Natural killer cell treated with Interleukin-12 subunit alpha and Interleukin-12 subunit beta and Interleukin-15 and Interleukin-18, amount 100 ng/mL, for 72 hours (primary cell): ENCODE results near the gene KCNJ8. TPM values are rescaled to one million over a fixed set of nuclear protein-coding genes. Genes with fewer than 3 reads are reported as not detected.
"Not testable (repeated sequence)": the region's sequence is repeated elsewhere in the genome, so short reads cannot be mapped to it uniquely, and the experiment has no call there.

Source experiments
- ATAC-seq, 2 donors: fragments of 150-1000 bp; cut with Tn5 transposase in 1 of 2; sonication (Bioruptor Pico), chemical (Tn5 transposase) in 1 of 2; 2 replicates each; pipeline ENCODE4 v1.10.0; 2021
- DNase-seq: peaks from one replicate; pipeline ENCODE4 v3.0.0; 2022; ENCODE audit warnings: low spot score
- H3K27ac Mint-ChIP-seq, 2 donors: 1 replicate in 1 of 2; 2 replicates in 1 of 2; pipeline ENCODE4 v1.8.0; 2022; ENCODE audit warnings: mixed read lengths in 2 of 2, mild to moderate bottlenecking in 1 of 2, moderate library complexity in 1 of 2
- H3K27me3 Mint-ChIP-seq, 2 donors: 1 replicate in 1 of 2; 2 replicates in 1 of 2; pipeline ENCODE4 v1.8.0; 2022; ENCODE audit warnings: mixed read lengths in 2 of 2
- H3K36me3 Mint-ChIP-seq: one replicate; pipeline ENCODE4 v1.8.0; 2022; ENCODE audit warnings: mixed read lengths
- H3K4me1 Mint-ChIP-seq, 2 donors: 1 replicate in 1 of 2; 2 replicates in 1 of 2; pipeline ENCODE4 v1.8.0; 2022; ENCODE audit warnings: low read depth in 2 of 2, mixed read lengths in 2 of 2, mild to moderate bottlenecking in 1 of 2
- H3K4me3 Mint-ChIP-seq: one replicate; pipeline ENCODE4 v1.8.0; 2022; ENCODE audit warnings: mixed read lengths
- H3K9me3 Mint-ChIP-seq: 2 replicates; pipeline ENCODE4 v1.8.0; 2022; ENCODE audit warnings: mixed read lengths
- total RNA-seq, 2 donors: library from RNA; stranded (reverse); gene quantifications; one replicate each; pipeline ENCODE4 v1.2.3, GENCODE V29; 2022

KCNJ8 gene
- not detected for total RNA-seq

DNA sequence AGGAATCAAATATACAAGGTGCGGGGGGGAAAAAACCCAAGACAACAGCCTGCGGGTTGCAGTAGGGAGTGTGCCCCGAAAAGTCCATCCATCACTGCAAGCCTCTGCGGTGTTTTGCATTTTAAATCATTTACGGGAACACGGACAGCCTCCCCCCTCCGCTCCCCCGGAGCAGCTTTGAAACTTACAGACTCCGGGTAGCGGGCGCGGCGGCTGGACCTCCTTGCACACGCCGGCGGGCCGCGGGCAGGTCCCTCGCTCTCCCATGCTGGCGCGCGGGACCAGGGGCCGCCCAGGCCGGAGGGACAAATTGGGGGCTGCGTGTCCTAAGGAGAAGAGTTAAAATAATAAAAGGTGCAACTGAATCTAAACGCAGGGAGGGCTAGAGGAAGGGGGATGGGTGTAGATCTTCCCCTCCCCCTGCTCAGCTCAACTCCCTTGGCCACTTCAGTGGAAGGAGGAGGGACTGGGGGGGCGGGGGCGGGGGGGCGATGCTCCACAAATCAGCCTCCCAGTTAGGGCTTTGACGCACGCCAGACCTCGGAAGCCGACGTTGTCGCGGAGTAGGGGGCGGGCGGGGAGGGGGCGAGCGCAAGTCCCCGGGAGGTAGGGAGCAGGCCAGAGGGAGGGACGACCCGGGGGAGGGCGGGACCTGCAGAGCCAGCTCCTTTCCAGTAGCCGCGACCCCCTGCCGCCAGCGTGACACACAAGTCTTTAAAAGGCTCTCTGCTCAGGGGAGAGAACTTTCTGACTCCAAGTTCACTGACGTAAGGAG is at the start of gene KCNJ8:
TSS of gene KCNJ8 (minus strand) at position 349 of the 775 bp plus-strand sequence. CDS start 1,090 bp downstream, outside the sequence.
- Mint-ChIP-seq H3K36me3 (no peaks in the 10 kb centered on the region), H3K27me3 (peaks cover 31 to 57% of the 10 kb centered on the region in 2 donors), H3K9me3 (no peaks in the 10 kb centered on the region), H3K4me1 (peaks cover 0 to 6% of the 10 kb centered on the region in 2 donors), H3K27ac (no peak within 1 kb of the TSS), H3K4me3 (no peak within 1 kb of the TSS)
- no peak for DNase-seq
- ATAC-seq, result no peak

GRCh38 chr12:21823581-21823980 is 49.1 kb upstream of the KCNJ8 start:
- ATAC-seq (no peak), DNase-seq (no peak)
- Mint-ChIP-seq H3K27ac (no peak overlapping the region), H3K36me3 (no peaks in the 10 kb centered on the region), H3K4me1 (no peaks in the 10 kb centered on the region), H3K4me3 (no peak overlapping the region), H3K9me3 (peaks cover 7% of the 10 kb centered on the region), H3K27me3 (no peaks in the 10 kb centered on the region)

GRCh38 chr12:21819678-21820077 is 45.2 kb upstream of the KCNJ8 start:
- Mint-ChIP-seq H3K4me1 (no peaks in the 10 kb centered on the region), H3K27me3 (no peaks in the 10 kb centered on the region), H3K27ac (no peak overlapping the region), H3K4me3 (no peak overlapping the region), H3K9me3 (peaks cover 10% of the 10 kb centered on the region), H3K36me3 (no peaks in the 10 kb centered on the region)
- no peak for DNase-seq
- ATAC-seq, result no peak

- Mint-ChIP-seq H3K4me1 (no peaks in the 10 kb centered on the region), H3K9me3 (peaks cover 9% of the 10 kb centered on the region), H3K27me3 (no peaks in the 10 kb centered on the region), H3K27ac (no peak overlapping the region), H3K4me3 (no peak overlapping the region), H3K36me3 (no peaks in the 10 kb centered on the region)
- DNase-seq (no peak), ATAC-seq (no peak)
Observed at GRCh38 chr12:21819236-21819635, 44.7 kb upstream of the KCNJ8 start.

GRCh38 chr12:21818627-21819026 is 44.1 kb upstream of the KCNJ8 start:
- H3K9me3 Mint-ChIP-seq, result peaks cover 3% of the 10 kb centered on the region
- no peak for DNase-seq
- no peak overlapping the region for H3K27ac Mint-ChIP-seq
- no peak for ATAC-seq
- no peaks in the 10 kb centered on the region for H3K4me1 Mint-ChIP-seq
- no peak overlapping the region for H3K4me3 Mint-ChIP-seq
- H3K27me3 Mint-ChIP-seq, result no peaks in the 10 kb centered on the region
- H3K36me3 Mint-ChIP-seq, result no peaks in the 10 kb centered on the region

GRCh38 chr12:21815306-21816062 is 41.0 kb upstream of the KCNJ8 start:
- H3K27me3 Mint-ChIP-seq, result no peaks in the 10 kb centered on the region
- ATAC-seq, result no peak
- no peaks in the 10 kb centered on the region for H3K36me3 Mint-ChIP-seq

DNA sequence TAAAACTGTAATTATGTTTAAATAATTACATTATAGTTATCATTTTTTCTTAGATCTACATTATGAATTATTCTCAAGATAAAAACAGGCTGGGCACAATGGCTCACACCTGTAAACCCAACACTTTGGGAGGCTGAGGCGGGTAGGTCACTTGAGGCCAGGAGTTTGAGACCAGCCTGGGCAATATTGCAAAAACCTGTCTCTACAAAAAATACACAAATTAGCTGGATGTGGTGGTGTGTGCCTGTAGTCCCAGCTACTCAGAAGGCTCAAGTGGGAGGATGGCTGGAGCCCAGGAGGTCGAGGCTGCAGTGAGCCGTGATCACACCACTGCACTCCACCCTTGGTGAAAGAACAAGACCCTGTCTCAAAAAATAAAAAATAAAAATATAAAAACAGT is 40.3 kb upstream of the KCNJ8 start:
- ATAC-seq (no peak), DNase-seq (no peak)
- H3K36me3 Mint-ChIP-seq, result no peaks in the 10 kb centered on the region
- no peaks in the 10 kb centered on the region for H3K27me3 Mint-ChIP-seq
- H3K4me3 Mint-ChIP-seq, result no peak overlapping the region
- peaks cover 7% of the 10 kb centered on the region for H3K9me3 Mint-ChIP-seq
- H3K27ac Mint-ChIP-seq, result no peak overlapping the region
- H3K4me1 Mint-ChIP-seq, result no peaks in the 10 kb centered on the region

More at GRCh38 chr12:21815306-21816062, 41.0 kb upstream of the KCNJ8 start:
- DNase-seq, result no peak
- Mint-ChIP-seq H3K4me3 (no peak overlapping the region), H3K27ac (no peak overlapping the region), H3K4me1 (no peaks in the 10 kb centered on the region), H3K9me3 (peaks cover 3% of the 10 kb centered on the region)

DNA sequence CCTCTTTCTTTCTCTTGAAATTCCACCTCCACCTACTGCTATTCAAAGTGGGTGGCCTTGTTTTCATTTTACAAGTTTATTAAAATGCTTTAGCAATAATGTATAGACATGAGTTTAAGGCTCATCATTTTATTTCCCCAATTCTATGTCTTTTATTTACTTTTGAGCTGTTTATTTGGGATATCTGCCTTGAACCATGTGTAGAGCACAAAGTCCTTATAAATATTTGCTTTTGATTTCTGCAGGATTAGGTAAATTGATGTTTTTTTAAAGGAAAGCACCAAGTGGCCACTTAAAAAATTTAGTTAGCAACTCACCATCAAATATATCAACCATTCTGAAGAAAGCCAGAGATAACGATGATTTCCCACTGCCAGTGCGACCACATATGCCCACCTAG is 39.8 kb upstream of the KCNJ8 start:
- H3K4me3 Mint-ChIP-seq, result no peak overlapping the region

DNA sequence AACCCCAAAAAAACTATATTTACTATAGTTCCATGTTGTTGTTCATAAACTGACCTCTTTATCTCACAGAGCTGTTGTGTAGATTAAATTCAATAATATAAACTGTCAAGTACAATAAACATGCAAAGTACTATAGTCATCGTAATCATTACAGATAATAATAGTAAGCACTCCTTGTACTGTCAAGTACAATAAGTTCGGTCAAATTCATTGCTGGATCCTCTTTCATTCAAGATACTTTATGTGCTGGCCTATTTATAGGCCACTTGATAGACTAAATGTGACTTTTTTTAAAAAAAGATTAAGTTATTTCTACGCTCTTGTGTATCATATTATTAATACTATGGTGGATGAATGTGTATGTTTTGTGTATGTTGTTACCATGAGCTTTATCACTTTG is 39.2 kb upstream of the KCNJ8 start:
- H3K4me1 Mint-ChIP-seq, result no peaks in the 10 kb centered on the region
- no peaks in the 10 kb centered on the region for H3K27me3 Mint-ChIP-seq
- no peaks in the 10 kb centered on the region for H3K36me3 Mint-ChIP-seq
- DNase-seq (no peak), ATAC-seq (no peak)
- H3K27ac Mint-ChIP-seq, result no peak overlapping the region
- H3K9me3 Mint-ChIP-seq, result peaks cover 7% of the 10 kb centered on the region
- no peak overlapping the region for H3K4me3 Mint-ChIP-seq

More for the DNA sequence above, 39.8 kb upstream of the KCNJ8 start:
- H3K27ac Mint-ChIP-seq, result no peak overlapping the region
- DNase-seq, result no peak
- H3K27me3 Mint-ChIP-seq, result no peaks in the 10 kb centered on the region
- H3K4me1 Mint-ChIP-seq, result no peaks in the 10 kb centered on the region
- H3K9me3 Mint-ChIP-seq, result peaks cover 7% of the 10 kb centered on the region
- no peak for ATAC-seq
- H3K36me3 Mint-ChIP-seq, result no peaks in the 10 kb centered on the region

DNA sequence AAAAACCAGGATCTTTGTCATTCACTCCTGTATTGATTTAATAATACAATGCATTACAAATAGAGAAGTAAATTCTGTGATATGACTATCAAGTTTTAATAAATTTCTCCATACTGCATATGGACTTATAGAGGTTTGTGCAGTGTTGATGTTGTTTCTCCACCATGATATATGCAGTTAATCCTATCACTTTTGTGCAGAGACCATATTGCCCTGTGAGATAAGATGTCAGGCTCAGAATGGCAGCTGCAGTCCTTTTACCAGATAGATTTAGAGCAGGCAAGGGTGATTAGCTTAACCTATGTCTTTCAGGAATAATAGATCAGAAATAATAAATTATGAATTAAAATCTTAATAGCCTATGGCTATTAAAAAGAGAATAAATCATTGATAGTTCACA is 38.6 kb upstream of the KCNJ8 start:
- ATAC-seq, result no peak
- Mint-ChIP-seq H3K27ac (no peak overlapping the region), H3K36me3 (no peaks in the 10 kb centered on the region), H3K4me3 (no peak overlapping the region), H3K9me3 (peaks cover 7% of the 10 kb centered on the region), H3K27me3 (no peaks in the 10 kb centered on the region), H3K4me1 (no peaks in the 10 kb centered on the region)
- DNase-seq, result no peak

DNA sequence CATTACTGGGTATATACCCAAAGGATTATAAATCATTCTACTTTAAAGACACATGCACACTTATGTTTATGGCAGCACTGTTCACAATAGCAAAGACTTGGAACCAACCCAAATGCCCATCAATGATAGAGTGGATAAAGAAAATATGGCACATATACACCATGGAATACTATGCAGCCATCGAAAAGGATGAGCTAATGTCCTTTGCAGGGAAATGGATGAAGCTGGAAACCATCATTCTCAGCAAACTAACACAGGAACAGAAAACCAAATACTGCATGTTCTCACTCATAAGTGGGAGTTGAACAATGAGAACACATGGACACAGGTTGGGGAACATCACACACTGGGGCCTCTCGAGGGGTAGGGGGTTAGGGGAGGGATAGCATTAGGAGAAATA is 37.8 kb upstream of the KCNJ8 start:
- H3K4me3 Mint-ChIP-seq, H3K4me1 Mint-ChIP-seq: not testable (repeated sequence)

GRCh38 chr12:21809100-21809499 is 34.6 kb upstream of the KCNJ8 start:
- H3K4me3 Mint-ChIP-seq, result no peak overlapping the region
- no peaks in the 10 kb centered on the region for H3K27me3 Mint-ChIP-seq
- peaks cover 7% of the 10 kb centered on the region for H3K9me3 Mint-ChIP-seq
- no peaks in the 10 kb centered on the region for H3K36me3 Mint-ChIP-seq
- H3K4me1 Mint-ChIP-seq, result no peaks in the 10 kb centered on the region
- no peak overlapping the region for H3K27ac Mint-ChIP-seq
- DNase-seq (no peak), ATAC-seq (no peak)

More for the DNA sequence above, 37.8 kb upstream of the KCNJ8 start:
- not testable (repeated sequence) for H3K27me3 Mint-ChIP-seq, H3K27ac Mint-ChIP-seq, DNase-seq, ATAC-seq, H3K9me3 Mint-ChIP-seq, H3K36me3 Mint-ChIP-seq

- H3K9me3 Mint-ChIP-seq, result peaks cover 7% of the 10 kb centered on the region
- no peak overlapping the region for H3K4me3 Mint-ChIP-seq
- no peaks in the 10 kb centered on the region for H3K36me3 Mint-ChIP-seq
- H3K27ac Mint-ChIP-seq, result no peak overlapping the region
- H3K4me1 Mint-ChIP-seq, result no peaks in the 10 kb centered on the region
- H3K27me3 Mint-ChIP-seq, result no peaks in the 10 kb centered on the region
- ATAC-seq, result no peak
- DNase-seq, result no peak
Observed at GRCh38 chr12:21806255-21806654, 31.7 kb upstream of the KCNJ8 start.

DNA sequence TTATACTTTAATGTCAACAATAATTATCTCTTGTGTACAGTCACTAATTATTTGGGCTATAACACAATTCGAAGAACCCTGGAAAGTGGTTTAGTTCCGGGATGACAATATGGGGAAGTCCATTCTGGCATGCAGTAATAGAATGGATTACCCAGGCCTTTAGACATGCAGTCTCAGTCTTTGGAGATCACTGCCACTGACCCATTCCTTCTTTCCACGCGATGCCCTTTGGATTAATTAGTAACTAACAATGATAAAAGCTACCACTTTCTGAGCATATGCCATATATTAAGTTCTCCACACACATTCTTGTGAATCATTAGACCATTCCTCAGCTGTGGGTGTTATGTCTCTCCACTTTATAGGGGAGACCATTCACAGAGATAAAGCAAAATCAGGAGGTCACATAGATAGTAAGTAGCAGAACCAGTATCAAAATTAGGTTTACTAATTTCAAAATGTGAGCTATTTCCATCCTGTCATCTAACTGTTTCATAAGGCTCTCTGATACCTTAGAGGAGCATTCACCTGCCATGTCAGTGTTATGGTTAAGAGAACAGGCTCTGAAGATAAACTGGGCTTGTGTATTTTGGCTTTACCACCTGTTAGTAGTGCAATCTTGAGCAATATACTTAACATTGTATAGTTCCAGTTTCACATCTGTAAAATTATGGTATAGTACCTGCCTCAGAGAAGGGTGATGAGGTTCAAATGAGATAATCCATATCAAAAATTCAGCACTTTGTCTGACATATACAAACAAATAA is 27.2 kb upstream of the KCNJ8 start:
- Mint-ChIP-seq H3K9me3 (peaks cover 3% of the 10 kb centered on the region), H3K27ac (no peak overlapping the region), H3K4me1 (no peaks in the 10 kb centered on the region), H3K36me3 (no peaks in the 10 kb centered on the region), H3K27me3 (no peaks in the 10 kb centered on the region), H3K4me3 (no peak overlapping the region)
- no peak for ATAC-seq
- no peak for DNase-seq
